NCI-H460 (cell line): Measurements from ENCODE around the gene UBAC2. TPM values are rescaled to one million over a fixed set of nuclear protein-coding genes. Genes with fewer than 3 reads are reported as not detected.
"Not testable (repeated sequence)": the region's sequence is repeated elsewhere in the genome, so short reads cannot be mapped to it uniquely, and the experiment has no call there.

Experiments
- DNase-seq: peaks from one replicate; pipeline ENCODE4 v3.0.0-alpha.2; 2016; ENCODE audit warnings: low read depth; ENCODE audit errors: extremely low read depth
- total RNA-seq: library from RNA; depleted of rRNA; stranded (reverse); fragments of >200 nt; shearing (Covaris generic); gene quantifications from 2 replicates; pipeline ENCODE4 v1.2.3, GENCODE V29; 2014

UBAC2 gene
- total RNA-seq, 1 experiment from 2014 or later: 41.9 TPM

DNA sequence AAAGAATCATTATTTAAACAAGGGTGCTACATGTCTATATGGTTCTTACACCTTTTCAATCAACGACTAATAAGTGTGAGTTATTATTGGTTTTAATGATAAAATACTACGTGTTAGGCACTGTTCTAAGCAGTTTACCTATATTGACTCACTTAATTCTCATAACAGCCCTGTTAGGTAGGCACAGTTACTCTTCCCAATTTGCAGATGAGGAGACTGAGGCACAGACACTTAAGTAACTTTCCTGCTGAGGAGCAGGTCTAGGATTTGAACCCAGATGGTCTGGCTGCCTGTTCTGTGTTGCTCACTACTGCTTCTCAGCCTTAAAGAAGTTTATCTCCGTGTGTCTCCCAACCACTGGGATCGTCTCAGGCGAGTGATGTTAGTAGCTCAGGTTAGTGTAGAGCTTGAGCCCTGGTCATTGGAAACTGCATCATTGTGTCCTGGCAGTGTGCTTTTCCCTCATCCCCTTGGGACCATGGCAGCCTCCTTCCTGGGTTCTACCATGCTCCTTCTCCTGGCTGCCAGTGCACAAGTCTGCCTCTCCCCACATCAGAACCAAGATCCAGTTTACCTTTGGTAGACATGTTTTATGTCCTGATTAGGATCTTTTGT is 10.9 kb downstream of the UBAC2 start:
- DNase-seq: no peak

- DNase-seq: no peak
These were observed 13.6 kb downstream of the UBAC2 start for GRCh38 chr13:99214232-99214631.

- DNase-seq: no peak
These were observed 14.1 kb downstream of the UBAC2 start for GRCh38 chr13:99214731-99215130.

GRCh38 chr13:99215184-99215830 is 14.7 kb downstream of the UBAC2 start:
- no peak for DNase-seq

DNA sequence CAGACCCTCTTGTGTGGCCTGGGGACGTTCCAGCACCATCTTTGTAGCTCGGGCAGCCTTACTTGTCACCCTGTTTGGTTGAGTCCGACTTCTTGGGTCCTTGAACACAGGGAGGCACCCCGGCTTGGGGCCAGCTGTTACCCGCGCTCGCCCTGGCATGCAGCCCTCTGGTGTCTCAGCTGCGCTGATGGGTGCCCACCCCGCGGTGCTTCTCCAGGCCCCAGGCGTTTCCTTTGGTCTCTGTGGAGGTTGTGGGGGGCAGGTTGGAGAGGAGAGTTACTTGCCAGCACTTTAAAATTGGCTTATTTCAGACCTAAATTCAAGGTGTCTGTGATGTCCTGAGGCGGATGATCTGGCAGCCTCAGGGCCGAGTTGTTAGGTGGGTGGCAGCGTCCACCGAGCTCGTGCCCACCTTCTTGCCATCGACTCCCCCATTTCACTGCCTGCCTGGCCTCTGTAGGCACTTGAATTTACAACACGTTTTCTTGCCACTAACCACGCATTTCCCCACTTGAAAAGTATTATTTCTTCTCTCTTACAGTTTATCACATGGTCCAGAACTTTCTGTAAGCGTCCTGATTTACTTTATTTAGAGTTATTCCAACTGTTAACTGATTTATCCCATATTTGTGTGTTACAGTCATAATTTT is 16.9 kb downstream of the UBAC2 start:
- DNase-seq: no peak

DNA sequence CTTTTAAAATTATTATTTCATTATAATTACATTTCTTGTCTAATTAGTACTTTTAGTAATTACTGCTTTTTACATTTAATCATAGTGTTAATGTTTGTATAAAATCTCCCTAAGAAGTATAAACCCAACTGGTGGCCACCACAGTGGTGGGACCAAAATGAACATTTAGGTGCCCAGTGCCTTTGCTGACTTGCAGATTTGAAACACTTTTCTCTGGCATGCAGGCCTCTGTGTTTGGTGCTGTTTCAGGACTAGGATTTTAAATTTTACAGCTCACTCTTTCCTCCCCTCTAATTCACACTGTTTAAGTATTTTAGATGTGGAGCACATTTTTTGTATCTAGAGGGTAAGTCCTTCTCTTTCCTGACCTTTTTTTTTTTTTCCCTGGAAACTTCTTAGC is 17.5 kb downstream of the UBAC2 start:
- DNase-seq: no peak

- no peak for DNase-seq
These were observed 17.9 kb downstream of the UBAC2 start for GRCh38 chr13:99218545-99218944.

- no peak for DNase-seq
These were observed 18.3 kb downstream of the UBAC2 start for GRCh38 chr13:99218969-99219368.

GRCh38 chr13:99220199-99220935 is 19.7 kb downstream of the UBAC2 start:
- no peak for DNase-seq

- DNase-seq: no peak
These were observed 21.0 kb downstream of the UBAC2 start for GRCh38 chr13:99221567-99222239.

DNA sequence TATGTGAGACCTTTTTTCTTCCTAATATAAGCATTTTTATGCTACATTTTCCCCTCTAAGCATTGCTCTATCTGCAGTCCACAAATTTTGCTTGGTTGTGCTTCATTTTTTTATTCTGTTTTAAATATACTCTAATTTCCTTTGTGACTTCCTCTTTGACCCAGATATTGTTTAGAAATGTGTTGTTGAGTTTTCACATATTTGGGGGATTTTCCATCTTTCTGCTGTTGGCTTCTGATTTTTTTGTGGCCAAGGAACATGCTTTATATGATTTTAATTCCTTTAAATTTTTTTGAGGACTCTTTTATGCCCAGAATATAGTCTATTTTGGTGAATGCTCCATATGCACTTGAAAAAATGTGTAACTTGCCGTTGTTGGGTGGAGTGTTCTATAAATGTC is 22.9 kb downstream of the UBAC2 start:
- no peak for DNase-seq

GRCh38 chr13:99224021-99224420 is 23.4 kb downstream of the UBAC2 start:
- no peak for DNase-seq

- DNase-seq: no peak
These were observed 24.4 kb downstream of the UBAC2 start for GRCh38 chr13:99225078-99225477.

GRCh38 chr13:99226513-99226912 is 25.9 kb downstream of the UBAC2 start:
- no peak for DNase-seq

GRCh38 chr13:99227331-99227900 is 26.8 kb downstream of the UBAC2 start:
- DNase-seq: no peak

GRCh38 chr13:99227909-99228688 is 27.4 kb downstream of the UBAC2 start:
- no peak for DNase-seq

DNA sequence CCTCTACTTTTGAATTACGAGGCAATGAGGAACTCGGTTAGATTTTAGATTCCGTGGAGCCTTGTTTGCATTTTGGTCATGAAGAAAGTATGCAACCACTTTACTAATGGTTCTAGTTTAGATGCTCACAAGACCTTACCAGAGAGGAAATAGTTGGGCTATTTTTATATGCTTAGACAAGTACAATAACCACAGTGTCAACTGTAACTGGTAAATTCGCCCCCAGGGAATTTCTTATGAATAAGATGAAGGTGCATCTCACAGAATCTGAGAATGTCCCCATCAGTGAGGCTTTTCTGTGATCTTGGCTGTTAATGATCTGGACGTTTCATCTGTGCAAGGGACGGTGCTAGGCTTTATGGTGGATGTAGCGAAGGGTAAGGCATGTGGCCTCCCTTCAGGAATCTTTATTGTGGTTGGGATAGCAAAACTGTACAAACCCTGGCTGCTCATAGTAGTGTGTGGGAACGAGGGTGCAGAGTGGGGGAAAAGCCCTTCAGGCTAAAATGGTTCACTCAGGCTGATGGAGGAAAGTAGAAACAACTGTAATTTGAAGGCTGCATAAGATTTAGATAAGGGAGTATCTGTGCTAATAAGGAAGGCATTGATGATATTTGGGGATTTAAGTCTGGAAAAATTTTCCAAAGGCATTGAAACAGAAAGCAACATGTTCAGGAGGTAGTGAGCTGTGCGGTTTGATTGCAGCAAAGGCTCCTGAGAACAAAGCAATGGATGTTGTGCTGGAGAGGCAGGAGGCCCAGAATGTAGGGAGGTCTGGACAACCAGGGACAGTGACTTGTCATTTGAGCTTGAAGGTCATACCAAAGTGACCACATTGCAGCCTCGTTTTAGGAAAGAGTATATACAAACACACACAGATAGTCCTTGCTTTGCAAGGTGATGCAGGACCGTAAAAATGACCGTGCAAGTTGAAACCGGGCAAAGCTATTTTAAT is 28.4 kb downstream of the UBAC2 start:
- no peak for DNase-seq

GRCh38 chr13:99230588-99230987 is 29.9 kb downstream of the UBAC2 start:
- DNase-seq: not testable (repeated sequence)

GRCh38 chr13:99230991-99231390 is 30.3 kb downstream of the UBAC2 start:
- DNase-seq: no peak
